Left lung (tissue), 10 donors: Measurements from ENCODE around the gene DACT2. TPM values are rescaled to one million over a fixed set of nuclear protein-coding genes. Genes with fewer than 3 reads are reported as not detected.
A peak's percentile ranks its signal among the peaks of the same experiment; 100 is the strongest.

Experiments
- ATAC-seq: fragments of 200-7000 bp; cut with Tn5 transposase; one replicate; pipeline ENCODE4 v1.9.1; 2020; ENCODE audit warnings: moderate library complexity
- DNase-seq, 4 donors: peaks; one replicate each; pipeline ENCODE4 v3.0.0-alpha.2; 2013 to 2020
- H3K27ac ChIP-seq, 2 donors: fragments of 200-600 bp; sonication (generic) in 1 of 2; one replicate each; pipeline versions ENCODE4 v1.5.0 to v1.8.0; 2020 to 2021
- H3K27me3 ChIP-seq, 2 donors: fragments of 200-600 bp; sonication (generic) in 1 of 2; one replicate each; pipeline versions ENCODE4 v1.5.0 to v1.8.0; 2020 to 2021
- H3K36me3 ChIP-seq, 2 donors: fragments of 200-600 bp; sonication (generic) in 1 of 2; one replicate each; pipeline versions ENCODE4 v1.5.0 to v1.8.0; 2020 to 2021
- H3K4me1 ChIP-seq, 2 donors: fragments of 200-600 bp; one replicate each; pipeline ENCODE4 v1.8.0; 2021
- H3K4me3 ChIP-seq, 2 donors: fragments of 200-600 bp; sonication (generic) in 1 of 2; one replicate each; pipeline versions ENCODE4 v1.5.0 to v1.8.0; 2020 to 2021; ENCODE audit warnings: mild to moderate bottlenecking in 1 of 2
- H3K9me3 ChIP-seq, 2 donors: fragments of 200-600 bp; sonication (generic) in 1 of 2; one replicate each; pipeline versions ENCODE4 v1.5.0 to v1.8.0; 2020 to 2021
- intact Hi-C, 2 donors: fragments of 100-400 bp; cut with DNase I; formaldehyde crosslinking; loops; one replicate each; pipeline versions ENCODE4 v1.11.2 to v1.14.2; 2022
- polyA plus RNA-seq, 6 donors: library from polyadenylated mRNA; unstranded; fragments of 120-200 nt; gene quantifications; one replicate each; pipeline ENCODE4 v1.2.1, GENCODE V29; 2013; ENCODE audit not compliant: insufficient read length in 6 of 6
- total RNA-seq, 2 donors: library from RNA; stranded (reverse); fragmentation: NEBNext Ultra II Directional; extraction: Animal tissue kit (Norgen Biotek cat#: 25700); gene quantifications; one replicate each; pipeline ENCODE4 v1.2.1, GENCODE V29; 2021
- TF ChIP-seq, protein P1 (sequence below), 2 donors: fragments of 200-600 bp; sonication (generic) in 1 of 2; IDR thresholded peaks; one replicate each; pipeline versions ENCODE4 v1.5.0 to v1.8.0; 2021; ENCODE audit warnings: antibody characterized with exemption in 2 of 2
- donor health status: DM: no; HTN: yes; CAD: no.
- donor health status: DM: no; HTN: no; CAD: no.

Gene DACT2
- total and polyA plus RNA-seq, 8 donors: 1.4 to 50.1 (median 38.7) TPM

- TF ChIP-seq, protein P1, sequence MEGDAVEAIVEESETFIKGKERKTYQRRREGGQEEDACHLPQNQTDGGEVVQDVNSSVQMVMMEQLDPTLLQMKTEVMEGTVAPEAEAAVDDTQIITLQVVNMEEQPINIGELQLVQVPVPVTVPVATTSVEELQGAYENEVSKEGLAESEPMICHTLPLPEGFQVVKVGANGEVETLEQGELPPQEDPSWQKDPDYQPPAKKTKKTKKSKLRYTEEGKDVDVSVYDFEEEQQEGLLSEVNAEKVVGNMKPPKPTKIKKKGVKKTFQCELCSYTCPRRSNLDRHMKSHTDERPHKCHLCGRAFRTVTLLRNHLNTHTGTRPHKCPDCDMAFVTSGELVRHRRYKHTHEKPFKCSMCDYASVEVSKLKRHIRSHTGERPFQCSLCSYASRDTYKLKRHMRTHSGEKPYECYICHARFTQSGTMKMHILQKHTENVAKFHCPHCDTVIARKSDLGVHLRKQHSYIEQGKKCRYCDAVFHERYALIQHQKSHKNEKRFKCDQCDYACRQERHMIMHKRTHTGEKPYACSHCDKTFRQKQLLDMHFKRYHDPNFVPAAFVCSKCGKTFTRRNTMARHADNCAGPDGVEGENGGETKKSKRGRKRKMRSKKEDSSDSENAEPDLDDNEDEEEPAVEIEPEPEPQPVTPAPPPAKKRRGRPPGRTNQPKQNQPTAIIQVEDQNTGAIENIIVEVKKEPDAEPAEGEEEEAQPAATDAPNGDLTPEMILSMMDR (IDR thresholded peaks at IDR 0.05): no peak
- no peak overlapping the region for H3K4me3 ChIP-seq
- DNase-seq: no peak
These were observed 46.0 kb downstream of the DACT2 start for GRCh38 chr6:168273441-168274036.

GRCh38 chr6:168272415-168273325 is 46.9 kb downstream of the DACT2 start:
- DNase-seq (peak in 1 of 4 donors; percentile 56), ATAC-seq (no peak)
- Histone ChIP-seq H3K4me3 (no peak overlapping the region), H3K27ac (no peak overlapping the region), H3K36me3 (no peaks in the 10 kb centered on the region), H3K4me1 (peaks cover 3 to 4% of the 10 kb centered on the region in 2 donors), H3K27me3 (peaks cover 0 to 17% of the 10 kb centered on the region in 2 donors), H3K9me3 (no peaks in the 10 kb centered on the region)
- TF ChIP-seq, protein P1 (IDR thresholded peaks at IDR 0.05): no peak
- intact Hi-C loops: no loop called here

More at GRCh38 chr6:168273441-168274036, 46.0 kb downstream of the DACT2 start:
- peaks cover 3 to 4% of the 10 kb centered on the region in 2 donors for H3K4me1 ChIP-seq
- no peak for ATAC-seq
- intact Hi-C loops: no loop called here
- H3K36me3 ChIP-seq: no peaks in the 10 kb centered on the region
- H3K9me3 ChIP-seq: no peaks in the 10 kb centered on the region
- H3K27me3 ChIP-seq: peaks cover 0 to 17% of the 10 kb centered on the region in 2 donors
- H3K27ac ChIP-seq: no peak overlapping the region

- no peak for ATAC-seq
- H3K36me3 ChIP-seq: no peaks in the 10 kb centered on the region
- DNase-seq: no peak
- intact Hi-C loops: no loop called here
- H3K9me3 ChIP-seq: no peaks in the 10 kb centered on the region
- no peak overlapping the region for H3K4me3 ChIP-seq
- TF ChIP-seq, protein P1 (IDR thresholded peaks at IDR 0.05): no peak
- peaks cover 3 to 4% of the 10 kb centered on the region in 2 donors for H3K4me1 ChIP-seq
- no peak overlapping the region for H3K27ac ChIP-seq
- peaks cover 0 to 17% of the 10 kb centered on the region in 2 donors for H3K27me3 ChIP-seq
These were observed 49.1 kb downstream of the DACT2 start for GRCh38 chr6:168270274-168271172.

DNA sequence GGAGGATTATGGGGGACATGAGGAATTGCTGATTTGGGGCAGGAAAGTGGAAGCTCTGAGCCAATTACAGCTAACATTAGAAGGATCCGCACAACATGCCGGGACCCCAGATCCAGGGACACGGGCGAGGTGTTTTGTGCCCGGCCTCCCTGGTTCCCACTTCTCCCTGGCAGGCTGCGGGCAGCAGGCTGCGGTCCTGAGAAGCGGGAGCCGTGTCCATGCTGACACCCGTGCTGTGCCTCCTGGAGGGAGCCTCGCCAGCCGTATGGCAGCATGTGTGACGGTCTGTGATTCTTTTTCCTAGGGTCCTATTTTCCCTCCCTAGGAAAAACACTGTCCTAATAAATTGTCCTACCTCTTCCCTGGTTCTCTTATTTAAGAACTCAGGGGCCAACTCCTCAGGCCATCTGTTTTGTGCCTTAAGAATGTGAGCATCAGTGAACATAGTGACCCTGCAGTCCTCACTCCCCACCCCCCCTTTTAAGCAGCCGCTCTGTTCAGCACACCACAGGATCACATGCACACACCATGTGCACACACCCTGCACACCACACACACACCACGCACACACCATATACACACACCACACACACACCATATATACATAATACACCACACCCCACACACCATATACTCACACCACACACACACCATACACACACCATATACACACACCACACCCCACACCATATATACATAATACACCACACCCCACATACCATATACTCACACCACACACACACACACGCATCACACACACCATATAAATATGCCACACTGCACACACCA is 49.9 kb downstream of the DACT2 start:
- Histone ChIP-seq H3K36me3 (no peaks in the 10 kb centered on the region), H3K27ac (no peak overlapping the region), H3K4me3 (no peak overlapping the region), H3K27me3 (peaks cover 0 to 16% of the 10 kb centered on the region in 2 donors), H3K4me1 (peaks cover 2 to 4% of the 10 kb centered on the region in 2 donors), H3K9me3 (no peaks in the 10 kb centered on the region)
- ATAC-seq (no peak), DNase-seq (no peak)
- intact Hi-C loops: no loop called here
- TF ChIP-seq, protein P1 (IDR thresholded peaks at IDR 0.05): no peak
